Panc1 (cell line): Measurements from ENCODE around the gene SERPINF2. TPM values are rescaled to one million over a fixed set of nuclear protein-coding genes. Genes with fewer than 3 reads are reported as not detected.
A peak's percentile ranks its signal among the peaks of the same experiment; 100 is the strongest.

ENCODE experiments used
- ATAC-seq: fragments of 200-7000 bp; cut with Tn5 transposase; 2 replicates; pipeline ENCODE4 v1.9.1; 2020; ENCODE audit warnings: mild to moderate bottlenecking, moderate library complexity
- Bru-seq: library from RNA; stranded (reverse); fragments of 400-500 nt; gene quantifications from one replicate; lab custom pipeline; 2021; lab: Mats Ljungman, UMichigan
- BruChase-seq, 2 experiments: library from RNA; stranded (reverse); fragments of 400-500 nt; gene quantifications; one replicate each; lab custom pipeline; 2021; lab: Mats Ljungman, UMichigan
- BruUV-seq: library from RNA; stranded (reverse); fragments of 400-500 nt; replicated peaks from 2 replicates; lab custom pipeline; 2021; lab: Mats Ljungman, UMichigan
- CTCF ChIA-PET: fragments of 300-600 bp; sonication (Branson Sonifier 250); formaldehyde crosslinking; loops from one replicate; lab custom pipeline; 2022; ENCODE audit warnings: antibody characterized with exemption; lab: Charles Lee
- POLR2A ChIA-PET: fragments of 300-600 bp; sonication (Branson Sonifier 250); formaldehyde crosslinking; loops from one replicate; lab custom pipeline; 2022; ENCODE audit warnings: antibody characterized with exemption; lab: Charles Lee
- DNase-seq: peaks from one replicate; pipeline ENCODE4 v3.0.0-alpha.2; 2010; ENCODE audit warnings: low read depth, low spot score
- H3K27ac ChIP-seq: 2 replicates; pipeline ENCODE4 v1.5.1; 2011; ENCODE audit warnings: mild to moderate bottlenecking, low read length, inconsistent platforms
- H3K27me3 ChIP-seq: fragments of 200-500 bp; sonication (Bioruptor generic); 2 replicates; pipeline ENCODE4 v1.6.0; 2014; ENCODE audit warnings: low read length, inconsistent platforms; ENCODE audit not compliant: control insufficient read depth, insufficient read depth
- H3K36me3 ChIP-seq: fragments of 200-500 bp; sonication (Bioruptor generic); 2 replicates; pipeline ENCODE4 v1.5.1; 2014; ENCODE audit warnings: inconsistent platforms, mild to moderate bottlenecking, low read length, moderate library complexity; ENCODE audit not compliant: control insufficient read depth, insufficient read depth
- H3K4me1 ChIP-seq: 2 replicates; pipeline ENCODE4 v1.5.1; 2011; ENCODE audit warnings: inconsistent platforms, mild to moderate bottlenecking, low read length, moderate library complexity; ENCODE audit not compliant: control insufficient read depth, insufficient read depth
- H3K4me3 ChIP-seq, 2 experiments: 2 replicates each; pipeline ENCODE4 v1.5.1; 2011 to 2012; ENCODE audit warnings: low read depth in 2 of 2, low read length in 2 of 2, mild to moderate bottlenecking in 2 of 2, inconsistent platforms in 1 of 2, moderate library complexity in 1 of 2
- H3K9me3 ChIP-seq: fragments of 200-500 bp; sonication (Bioruptor generic); 2 replicates; pipeline ENCODE4 v1.5.1; 2014; ENCODE audit warnings: low read depth, mild to moderate bottlenecking, inconsistent platforms, low read length, moderate library complexity; ENCODE audit not compliant: control insufficient read depth, insufficient read depth
- CTCF ChIP-seq: fragments of 450-650 bp; IDR thresholded peaks from 2 replicates; pipeline ENCODE4 v1.5.1; 2017; ENCODE audit warnings: mild to moderate bottlenecking
- POLR2AphosphoS5 ChIP-seq: IDR thresholded peaks from 2 replicates; pipeline ENCODE4 v1.6.1; 2012; ENCODE audit warnings: mild to moderate bottlenecking, low read depth, low read length, moderate library complexity
- SIN3A ChIP-seq: IDR thresholded peaks from 2 replicates; pipeline ENCODE4 v1.6.1; 2012; ENCODE audit warnings: low read depth, mild to moderate bottlenecking, low read length, moderate library complexity, borderline replicate concordance; ENCODE audit not compliant: insufficient read depth
- TCF7L2 ChIP-seq: IDR thresholded peaks from 2 replicates; pipeline ENCODE4 v1.6.1; 2011; ENCODE audit warnings: mild to moderate bottlenecking, low read depth, low read length, inconsistent platforms
- in situ Hi-C: cut with HindIII; loops from 2 replicates; pipeline ENCODE4 v1.10.0; 2016; ENCODE audit warnings: low sequenced_read_pairs, low pct_unique_long_range_greater_than_20kb
- intact Hi-C: fragments of 100-400 bp; cut with micrococcal nuclease; formaldehyde crosslinking; loops from one replicate; pipeline ENCODE4 v1.10.0; 2022; ENCODE audit not compliant: unreplicated experiment
- long read RNA-seq: library from polyadenylated mRNA; unstranded; transcript quantifications from one replicate; pipeline ENCODE4 v2.0.0, GENCODE V29; 2021; ENCODE audit not compliant: unreplicated experiment
- polyA plus RNA-seq: library from polyadenylated mRNA; unstranded; fragments of >200 nt; gene quantifications from one replicate; pipeline ENCODE4 v1.2.1, GENCODE V29; 2012; ENCODE audit warnings: missing spikeins; ENCODE audit not compliant: insufficient read length
- total RNA-seq: library from RNA; stranded (reverse); gene quantifications from one replicate; pipeline ENCODE4 v1.2.1, GENCODE V29; 2021; ENCODE audit not compliant: unreplicated experiment
- TF ChIP-seq, protein P1 (sequence below), 2 experiments: IDR thresholded peaks; 2 replicates each; pipeline ENCODE4 v1.6.1; 2011 to 2012; ENCODE audit warnings: low read depth in 2 of 2, control low read depth in 1 of 2, low read length in 1 of 2, mild to moderate bottlenecking in 1 of 2, moderate library complexity in 1 of 2; ENCODE audit not compliant: insufficient read depth in 1 of 2

SERPINF2 gene
- 0.77 TPM for total RNA-seq
- 1.3 TPM for polyA plus RNA-seq
- percentile 27 among the genes with signal in this experiment for Bru-seq, nascent RNA
- BruChase-seq, experiment 1, labeled RNA remaining after a 2-hour chase: percentile 32 among the genes with signal in this experiment
- percentile 38 among the genes with signal in this experiment for BruChase-seq, experiment 2, labeled RNA remaining after a 6-hour chase
- long read RNA-seq, partial matches to known transcripts: 1 of 2 reads
- long read RNA-seq, other reads (novel, unspliced or antisense): 0 of 2 reads

- BruUV-seq: no TSS peak
- H3K4me1 ChIP-seq: no peaks in the 10 kb centered on the region
- H3K36me3 ChIP-seq: no peaks in the 10 kb centered on the region
- H3K4me3 ChIP-seq: no peak within 1 kb of the TSS
- no peak within 1 kb of the TSS for H3K27ac ChIP-seq
- ChIA-PET POLR2A (no interaction called here), CTCF (interaction anchor here (0.7 kb wide), 1 partner anchor 27 kb away, joined by 3 read pairs; no protein-coding TSS in a partner anchor)
- DNase-seq (no peak), ATAC-seq (peak; percentile 37; the same call in 1 of the 2 replicates)
- in situ Hi-C loops (no loop called here), intact Hi-C loops (no loop called here)
- no peaks in the 10 kb centered on the region for H3K27me3 ChIP-seq
- no peak for TF ChIP-seq CTCF
- no peak for TF ChIP-seq TCF7L2
- no peak for TF ChIP-seq SIN3A
- TF ChIP-seq POLR2AphosphoS5: no peak
- no peaks in the 10 kb centered on the region for H3K9me3 ChIP-seq
Measured at GRCh38 chr17:1742371-1743087, at the start of gene SERPINF2. Gene SERPINF2, plus strand, starts transcription at chr17:1742871. Its CDS starts 2,125 bp downstream, at chr17:1744996.

DNA sequence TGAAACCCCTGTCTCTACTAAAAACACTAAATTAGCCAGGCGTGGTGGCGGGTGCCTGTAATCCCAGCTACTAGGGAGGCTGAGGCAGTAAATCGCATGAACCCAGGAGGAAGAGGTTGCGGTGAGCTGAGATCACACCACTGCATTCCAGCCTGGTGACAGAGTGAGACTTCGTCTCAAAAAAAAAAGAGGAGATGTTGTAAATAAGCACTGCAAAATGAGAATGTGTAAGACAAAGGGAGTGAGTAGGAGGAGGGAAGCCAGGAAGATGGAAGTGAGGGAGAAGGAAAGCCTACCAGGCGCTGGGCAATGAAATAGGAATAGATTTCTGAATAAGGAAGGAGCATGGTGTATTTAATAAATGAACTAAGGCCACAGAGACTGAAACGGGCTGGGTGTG, 49.3 kb upstream of the SERPINF2 start:
- H3K4me3 ChIP-seq: no peak overlapping the region
- H3K4me1 ChIP-seq: no peaks in the 10 kb centered on the region
- ATAC-seq: no peak
- H3K9me3 ChIP-seq: no peaks in the 10 kb centered on the region
- ChIA-PET POLR2A (no interaction called here), CTCF (no interaction called here)
- no peak for DNase-seq
- in situ Hi-C loops (no loop called here), intact Hi-C loops (no loop called here)
- H3K27me3 ChIP-seq: no peaks in the 10 kb centered on the region
- TF ChIP-seq, protein P1, sequence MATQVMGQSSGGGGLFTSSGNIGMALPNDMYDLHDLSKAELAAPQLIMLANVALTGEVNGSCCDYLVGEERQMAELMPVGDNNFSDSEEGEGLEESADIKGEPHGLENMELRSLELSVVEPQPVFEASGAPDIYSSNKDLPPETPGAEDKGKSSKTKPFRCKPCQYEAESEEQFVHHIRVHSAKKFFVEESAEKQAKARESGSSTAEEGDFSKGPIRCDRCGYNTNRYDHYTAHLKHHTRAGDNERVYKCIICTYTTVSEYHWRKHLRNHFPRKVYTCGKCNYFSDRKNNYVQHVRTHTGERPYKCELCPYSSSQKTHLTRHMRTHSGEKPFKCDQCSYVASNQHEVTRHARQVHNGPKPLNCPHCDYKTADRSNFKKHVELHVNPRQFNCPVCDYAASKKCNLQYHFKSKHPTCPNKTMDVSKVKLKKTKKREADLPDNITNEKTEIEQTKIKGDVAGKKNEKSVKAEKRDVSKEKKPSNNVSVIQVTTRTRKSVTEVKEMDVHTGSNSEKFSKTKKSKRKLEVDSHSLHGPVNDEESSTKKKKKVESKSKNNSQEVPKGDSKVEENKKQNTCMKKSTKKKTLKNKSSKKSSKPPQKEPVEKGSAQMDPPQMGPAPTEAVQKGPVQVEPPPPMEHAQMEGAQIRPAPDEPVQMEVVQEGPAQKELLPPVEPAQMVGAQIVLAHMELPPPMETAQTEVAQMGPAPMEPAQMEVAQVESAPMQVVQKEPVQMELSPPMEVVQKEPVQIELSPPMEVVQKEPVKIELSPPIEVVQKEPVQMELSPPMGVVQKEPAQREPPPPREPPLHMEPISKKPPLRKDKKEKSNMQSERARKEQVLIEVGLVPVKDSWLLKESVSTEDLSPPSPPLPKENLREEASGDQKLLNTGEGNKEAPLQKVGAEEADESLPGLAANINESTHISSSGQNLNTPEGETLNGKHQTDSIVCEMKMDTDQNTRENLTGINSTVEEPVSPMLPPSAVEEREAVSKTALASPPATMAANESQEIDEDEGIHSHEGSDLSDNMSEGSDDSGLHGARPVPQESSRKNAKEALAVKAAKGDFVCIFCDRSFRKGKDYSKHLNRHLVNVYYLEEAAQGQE (IDR thresholded peaks at IDR 0.05; ENCODE audit: insufficient read depth in 1 of 2, low read depth in 2 of 2, low read length in 1 of 2): no peak
- TF ChIP-seq POLR2AphosphoS5 (no peak), TCF7L2 (no peak), SIN3A (no peak), CTCF (no peak)
- no TSS peak for BruUV-seq
- no peak overlapping the region for H3K27ac ChIP-seq
- H3K36me3 ChIP-seq: no peaks in the 10 kb centered on the region
